Osteoblast (primary cell): ENCODE results near the gene RIPPLY3. TPM values are rescaled to one million over a fixed set of nuclear protein-coding genes. Genes with fewer than 3 reads are reported as not detected.
"Not testable (repeated sequence)": the region's sequence is repeated elsewhere in the genome, so short reads cannot be mapped to it uniquely, and the experiment has no call there.

ENCODE experiments used
- DNase-seq: peaks from one replicate; pipeline ENCODE4 v3.0.0; 2011; ENCODE audit warnings: low spot score, mixed read lengths; ENCODE audit not compliant: insufficient read length; ENCODE audit errors: missing footprints
- H2AFZ ChIP-seq: 2 replicates; pipeline ENCODE4 v1.6.0; 2011; ENCODE audit warnings: mild to moderate bottlenecking, low read length
- H3K27ac ChIP-seq: 2 replicates; pipeline ENCODE4 v1.5.1; 2011; ENCODE audit warnings: mild to moderate bottlenecking, low read depth, low read length, moderate library complexity
- H3K27me3 ChIP-seq: 2 replicates; pipeline ENCODE4 v1.6.0; 2012; ENCODE audit warnings: mild to moderate bottlenecking, control low read depth, inconsistent platforms, low read length, moderate library complexity; ENCODE audit not compliant: insufficient read depth
- H3K36me3 ChIP-seq: 2 replicates; pipeline ENCODE4 v1.5.1; 2011; ENCODE audit warnings: mild to moderate bottlenecking, low read length, control low read depth, moderate library complexity; ENCODE audit not compliant: insufficient read depth
- H3K4me1 ChIP-seq: 2 replicates; pipeline ENCODE4 v1.5.1; 2011; ENCODE audit warnings: mild to moderate bottlenecking, low read length, control low read depth, moderate library complexity; ENCODE audit not compliant: insufficient read depth
- H3K4me2 ChIP-seq: 2 replicates; pipeline ENCODE4 v1.6.0; 2011; ENCODE audit warnings: mild to moderate bottlenecking, low read length; ENCODE audit not compliant: insufficient read depth
- H3K4me3 ChIP-seq: fragments of 200-600 bp; sonication (generic); 3 replicates; pipeline ENCODE4 v1.5.1; 2012; ENCODE audit warnings: mild to moderate bottlenecking, low read length, inconsistent platforms; ENCODE audit not compliant: insufficient read depth
- H3K79me2 ChIP-seq: 2 replicates; pipeline ENCODE4 v1.6.0; 2012; ENCODE audit warnings: mild to moderate bottlenecking, low read length, control low read depth, inconsistent platforms; ENCODE audit not compliant: insufficient read depth
- H3K9me3 ChIP-seq: 2 replicates; pipeline ENCODE4 v1.5.1; 2011; ENCODE audit warnings: low read depth, low read length, control low read depth
- H4K20me1 ChIP-seq: 2 replicates; pipeline ENCODE4 v1.6.0; 2012; ENCODE audit warnings: mild to moderate bottlenecking, low read length, control low read depth; ENCODE audit not compliant: insufficient read depth
- total RNA-seq: library from RNA; depleted of rRNA; stranded (reverse); fragments of >200 nt; gene quantifications from 2 replicates; pipeline ENCODE4 v1.2.3, GENCODE V29; 2012
- TF ChIP-seq, protein P1 (sequence below): IDR thresholded peaks from 2 replicates; pipeline ENCODE4 v1.5.1; 2011; ENCODE audit warnings: mild to moderate bottlenecking, low read depth, low read length, moderate library complexity; ENCODE audit errors: extremely low read depth

The RIPPLY3 gene
- total RNA-seq, 1 donor: not detected

DNA sequence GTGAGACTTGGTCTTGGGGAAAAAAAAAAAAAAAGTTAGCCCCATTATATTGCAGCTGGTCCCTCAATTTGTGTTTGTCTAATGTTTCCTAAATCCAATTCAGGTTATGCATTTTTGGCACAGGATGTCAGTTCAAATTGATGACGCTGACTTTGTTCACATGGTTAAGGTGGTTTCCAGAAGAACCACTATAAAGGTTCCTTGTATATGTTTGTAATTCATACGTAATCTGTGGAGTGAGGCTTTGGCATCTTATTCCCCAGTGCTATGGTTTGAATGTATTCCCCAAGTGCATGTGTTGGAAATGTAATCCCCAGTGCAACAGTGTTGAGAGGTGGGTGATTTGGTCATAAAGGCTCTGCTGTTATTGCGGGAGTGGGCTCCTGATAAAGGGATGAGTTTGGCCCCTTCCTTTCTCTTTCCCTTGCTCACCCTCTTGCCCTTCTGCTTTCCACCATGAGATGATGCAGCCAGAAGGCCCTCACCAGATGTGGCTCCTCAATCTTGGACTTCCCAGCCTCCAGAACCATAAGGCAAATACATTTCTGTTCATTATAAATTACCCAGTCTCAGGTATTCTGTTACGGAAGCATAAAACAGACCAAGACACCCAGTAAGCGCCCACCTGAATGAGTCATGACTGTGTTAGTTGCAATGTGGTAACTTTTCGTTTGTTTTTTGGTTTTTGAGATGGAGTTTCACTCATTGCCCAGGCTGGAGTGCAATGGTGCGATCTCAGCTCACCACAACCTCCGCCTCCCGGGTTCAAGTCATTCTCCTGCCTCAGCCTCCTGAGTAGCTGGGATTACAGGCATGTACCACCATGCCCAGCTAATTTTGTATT, 20.5 kb upstream of the RIPPLY3 start:
- H3K27ac ChIP-seq: no peak overlapping the region
- H3K4me2 ChIP-seq: no peak overlapping the region
- H3K36me3 ChIP-seq: no peaks in the 10 kb centered on the region
- H3K9me3 ChIP-seq: no peaks in the 10 kb centered on the region
- DNase-seq: no peak
- no peak overlapping the region for H2AFZ ChIP-seq
- H3K27me3 ChIP-seq: no peaks in the 10 kb centered on the region
- no peaks in the 10 kb centered on the region for H4K20me1 ChIP-seq
- H3K4me3 ChIP-seq: no peak overlapping the region
- TF ChIP-seq, protein P1, sequence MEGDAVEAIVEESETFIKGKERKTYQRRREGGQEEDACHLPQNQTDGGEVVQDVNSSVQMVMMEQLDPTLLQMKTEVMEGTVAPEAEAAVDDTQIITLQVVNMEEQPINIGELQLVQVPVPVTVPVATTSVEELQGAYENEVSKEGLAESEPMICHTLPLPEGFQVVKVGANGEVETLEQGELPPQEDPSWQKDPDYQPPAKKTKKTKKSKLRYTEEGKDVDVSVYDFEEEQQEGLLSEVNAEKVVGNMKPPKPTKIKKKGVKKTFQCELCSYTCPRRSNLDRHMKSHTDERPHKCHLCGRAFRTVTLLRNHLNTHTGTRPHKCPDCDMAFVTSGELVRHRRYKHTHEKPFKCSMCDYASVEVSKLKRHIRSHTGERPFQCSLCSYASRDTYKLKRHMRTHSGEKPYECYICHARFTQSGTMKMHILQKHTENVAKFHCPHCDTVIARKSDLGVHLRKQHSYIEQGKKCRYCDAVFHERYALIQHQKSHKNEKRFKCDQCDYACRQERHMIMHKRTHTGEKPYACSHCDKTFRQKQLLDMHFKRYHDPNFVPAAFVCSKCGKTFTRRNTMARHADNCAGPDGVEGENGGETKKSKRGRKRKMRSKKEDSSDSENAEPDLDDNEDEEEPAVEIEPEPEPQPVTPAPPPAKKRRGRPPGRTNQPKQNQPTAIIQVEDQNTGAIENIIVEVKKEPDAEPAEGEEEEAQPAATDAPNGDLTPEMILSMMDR: no peak
- H3K4me1 ChIP-seq: peaks cover 9% of the 10 kb centered on the region
- H3K79me2 ChIP-seq: no peaks in the 10 kb centered on the region

DNA sequence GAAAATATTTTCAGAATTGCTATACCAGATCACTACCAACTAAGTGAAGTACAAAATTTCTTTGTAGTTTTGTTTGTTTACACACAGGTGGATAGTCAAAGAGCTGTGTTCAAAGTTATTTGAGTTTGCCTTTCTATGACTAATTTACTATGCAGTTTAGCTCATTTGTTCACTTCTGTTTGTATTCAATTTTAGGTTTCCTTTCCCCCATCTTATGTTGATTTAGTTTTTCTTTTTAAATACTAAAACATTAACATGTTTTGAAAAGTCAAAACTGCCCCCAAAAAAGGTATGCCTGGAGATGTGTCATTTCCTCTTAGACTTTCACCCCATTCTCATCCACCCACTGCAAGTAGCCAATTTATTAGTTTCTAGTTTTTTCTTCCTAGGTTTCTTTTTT, 18.7 kb upstream of the RIPPLY3 start:
- peaks cover 9% of the 10 kb centered on the region for H3K4me1 ChIP-seq
- no peaks in the 10 kb centered on the region for H4K20me1 ChIP-seq
- no peak for DNase-seq
- TF ChIP-seq, protein P1: no peak
- no peak overlapping the region for H2AFZ ChIP-seq
- H3K27ac ChIP-seq: no peak overlapping the region
- H3K9me3 ChIP-seq: no peaks in the 10 kb centered on the region
- H3K4me3 ChIP-seq: no peak overlapping the region
- no peaks in the 10 kb centered on the region for H3K36me3 ChIP-seq
- no peaks in the 10 kb centered on the region for H3K79me2 ChIP-seq
- H3K27me3 ChIP-seq: no peaks in the 10 kb centered on the region
- no peak overlapping the region for H3K4me2 ChIP-seq

DNA sequence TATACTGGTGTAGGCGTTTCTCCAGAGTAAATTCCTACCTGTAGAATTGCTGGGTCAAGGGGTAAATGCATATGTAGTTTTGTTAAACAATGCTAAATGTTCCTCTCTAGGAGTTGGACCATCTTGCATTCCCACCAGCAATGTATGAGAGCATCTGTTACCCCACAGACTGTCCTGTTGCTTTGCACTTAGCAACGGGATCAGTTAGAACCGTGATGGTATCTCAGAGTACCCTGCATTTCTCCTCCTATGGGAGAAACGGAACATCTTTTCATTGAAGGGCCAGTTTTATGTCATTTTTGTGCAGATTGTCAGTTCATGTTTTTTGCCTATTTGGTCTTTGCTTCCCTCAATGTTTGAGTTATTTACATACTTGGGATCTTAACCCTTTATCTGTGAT, 18.0 kb upstream of the RIPPLY3 start:
- Histone ChIP-seq H3K27ac (no peak overlapping the region), H3K4me1 (peaks cover 9% of the 10 kb centered on the region), H3K79me2 (no peaks in the 10 kb centered on the region)

DNA sequence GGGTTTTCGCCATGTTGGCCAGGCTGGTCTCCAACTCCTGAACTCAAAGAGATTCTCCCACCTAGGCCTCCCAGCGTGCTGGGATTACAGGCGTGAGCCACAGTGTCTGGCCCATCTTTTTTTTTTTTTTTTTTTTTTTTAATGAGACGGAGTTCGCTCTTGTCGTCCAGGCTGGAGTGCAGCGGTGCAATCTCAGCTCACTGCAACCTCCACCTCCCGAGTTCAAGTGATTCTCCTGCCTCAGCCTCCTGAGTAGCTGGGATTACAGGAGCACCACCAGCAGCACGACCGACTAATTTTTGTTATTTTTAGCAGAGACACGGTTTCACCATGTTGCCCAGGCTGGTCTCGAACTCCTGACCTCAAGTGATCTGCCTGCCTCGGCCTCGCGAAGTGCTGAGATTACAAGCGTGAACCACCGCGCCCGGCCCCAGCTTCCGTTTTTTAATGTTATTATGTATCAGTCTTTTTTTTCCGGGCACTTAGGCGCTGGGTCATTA, 17.3 kb upstream of the RIPPLY3 start:
- H3K4me3 ChIP-seq: peak overlapping the region; percentile 79
- H3K4me1 ChIP-seq, H3K79me2 ChIP-seq, DNase-seq, H3K27me3 ChIP-seq, H4K20me1 ChIP-seq, H3K9me3 ChIP-seq, H3K36me3 ChIP-seq: not testable (repeated sequence)
- peak overlapping the region; percentile 82 for H3K4me2 ChIP-seq
- peak overlapping the region; percentile 94 for H2AFZ ChIP-seq
- H3K27ac ChIP-seq: peak overlapping the region; percentile 72

More for the DNA sequence above, 18.0 kb upstream of the RIPPLY3 start:
- H3K9me3 ChIP-seq: no peaks in the 10 kb centered on the region
- DNase-seq: no peak
- H3K4me3 ChIP-seq: no peak overlapping the region
- no peaks in the 10 kb centered on the region for H3K36me3 ChIP-seq
- TF ChIP-seq, protein P1: no peak
- no peaks in the 10 kb centered on the region for H4K20me1 ChIP-seq
- H2AFZ ChIP-seq: peak overlapping the region; percentile 25
- H3K4me2 ChIP-seq: peak overlapping the region; percentile 11
- H3K27me3 ChIP-seq: no peaks in the 10 kb centered on the region
